Hippocampal formation (tissue), 2 donors: ENCODE data around the gene USB1.

ENCODE experiments used
- DNase-seq, 2 donors: peaks; one replicate each; lab custom pipeline; 2025; lab: John Stamatoyannopoulos, UW

USB1 gene

GRCh38 chr16:58048494-58049231 lies 47.5 kb downstream of the USB1 start:
- DNase-seq = no peak

- DNase-seq = no peak
These were observed 48.3 kb downstream of the USB1 start for GRCh38 chr16:58049232-58050185.

- DNase-seq = no peak
These were observed 50.1 kb downstream of the USB1 start for GRCh38 chr16:58051296-58051695.

GRCh38 chr16:58051821-58052603 lies 50.8 kb downstream of the USB1 start:
- DNase-seq = no peak

- DNase-seq = no peak
These were observed 52.4 kb downstream of the USB1 start for GRCh38 chr16:58053682-58054005.

- no peak for DNase-seq
These were observed 53.1 kb downstream of the USB1 start for GRCh38 chr16:58054289-58054688.

GRCh38 chr16:58056580-58056979 lies 55.4 kb downstream of the USB1 start:
- DNase-seq = no peak

GRCh38 chr16:58057121-58057520 lies 55.9 kb downstream of the USB1 start:
- no peak for DNase-seq

- DNase-seq = no peak
These were observed 56.6 kb downstream of the USB1 start for GRCh38 chr16:58057784-58058183.

GRCh38 chr16:58062821-58063220 lies 61.6 kb downstream of the USB1 start:
- no peak for DNase-seq

GRCh38 chr16:58063377-58064076 lies 62.3 kb downstream of the USB1 start:
- no peak for DNase-seq

GRCh38 chr16:58070585-58070984 lies 69.4 kb downstream of the USB1 start:
- DNase-seq = no peak
